Mammary epithelial cell (primary cell): Measurements from ENCODE around the gene GALNT2.

Experiments
- EZH2 ChIP-seq: IDR thresholded peaks from 2 replicates; pipeline ENCODE4 v1.6.1; 2012; ENCODE audit warnings: low read length, inconsistent platforms, borderline replicate concordance
- TF ChIP-seq, protein P1 (sequence below), 2 donors: IDR thresholded peaks in 1 of 2; conservative IDR thresholded peaks in 1 of 2; 2 replicates each; pipeline ENCODE4 v1.5.1; 2011 to 2012; ENCODE audit warnings: inconsistent platforms in 2 of 2, low read length in 2 of 2, mild to moderate bottlenecking in 2 of 2, control low read depth in 1 of 2, low read depth in 1 of 2; ENCODE audit not compliant: insufficient read depth in 1 of 2; ENCODE audit errors: extremely low read depth in 1 of 2

DNA sequence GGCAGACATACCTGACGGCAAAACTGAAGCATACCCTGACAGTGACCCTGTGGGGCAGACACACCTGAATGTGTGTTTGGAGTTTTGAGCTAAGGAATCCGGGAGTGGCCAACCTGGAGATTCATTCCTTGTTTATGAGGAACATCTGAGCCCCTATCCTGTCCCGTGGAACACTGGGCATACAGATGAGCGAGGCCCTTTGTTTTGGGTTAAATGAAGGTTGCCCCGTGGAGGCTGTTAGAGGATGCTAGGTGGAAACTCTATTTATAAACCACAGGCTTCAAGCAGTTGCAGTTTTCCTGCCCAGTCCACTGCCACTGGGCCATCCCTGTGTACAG lies 18.1 kb downstream of the GALNT2 start:
- TF ChIP-seq, protein P1, sequence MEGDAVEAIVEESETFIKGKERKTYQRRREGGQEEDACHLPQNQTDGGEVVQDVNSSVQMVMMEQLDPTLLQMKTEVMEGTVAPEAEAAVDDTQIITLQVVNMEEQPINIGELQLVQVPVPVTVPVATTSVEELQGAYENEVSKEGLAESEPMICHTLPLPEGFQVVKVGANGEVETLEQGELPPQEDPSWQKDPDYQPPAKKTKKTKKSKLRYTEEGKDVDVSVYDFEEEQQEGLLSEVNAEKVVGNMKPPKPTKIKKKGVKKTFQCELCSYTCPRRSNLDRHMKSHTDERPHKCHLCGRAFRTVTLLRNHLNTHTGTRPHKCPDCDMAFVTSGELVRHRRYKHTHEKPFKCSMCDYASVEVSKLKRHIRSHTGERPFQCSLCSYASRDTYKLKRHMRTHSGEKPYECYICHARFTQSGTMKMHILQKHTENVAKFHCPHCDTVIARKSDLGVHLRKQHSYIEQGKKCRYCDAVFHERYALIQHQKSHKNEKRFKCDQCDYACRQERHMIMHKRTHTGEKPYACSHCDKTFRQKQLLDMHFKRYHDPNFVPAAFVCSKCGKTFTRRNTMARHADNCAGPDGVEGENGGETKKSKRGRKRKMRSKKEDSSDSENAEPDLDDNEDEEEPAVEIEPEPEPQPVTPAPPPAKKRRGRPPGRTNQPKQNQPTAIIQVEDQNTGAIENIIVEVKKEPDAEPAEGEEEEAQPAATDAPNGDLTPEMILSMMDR (conservative IDR thresholded peaks at IDR 0.05 in 1 of 2, IDR thresholded peaks at IDR 0.05 in 1 of 2; ENCODE audit: extremely low read depth in 1 of 2, insufficient read depth in 1 of 2, low read depth in 1 of 2, low read length in 2 of 2), result no peak
- TF ChIP-seq EZH2, result no peak
